H1 (cell line): ENCODE measurements around the gene MTPN. TPM values are rescaled to one million over a fixed set of nuclear protein-coding genes. Genes with fewer than 3 reads are reported as not detected.

Source experiments
- CTCF ChIA-PET: fragments of 300-600 bp; sonication (Branson Sonifier 250); formaldehyde crosslinking; loops from one replicate; lab custom pipeline; 2021; ENCODE audit not compliant: partially characterized antibody; lab: Charles Lee
- POLR2A ChIA-PET: fragments of 300-600 bp; sonication (Branson Sonifier 250); formaldehyde crosslinking; loops from one replicate; lab custom pipeline; 2021; ENCODE audit warnings: inconsistent platforms; ENCODE audit not compliant: partially characterized antibody; lab: Charles Lee
- DNase-seq, 2 experiments: peaks; one replicate each; pipeline versions ENCODE4 v3.0.0 to v3.0.0-alpha.2; 2010 to 2022; ENCODE audit warnings: low spot score in 2 of 2, low read depth in 1 of 2, mixed read lengths in 1 of 2
- FAIRE-seq: peaks from 2 replicates; lab custom pipeline; 2011; peaks lifted over from hg19 to GRCh38; lab: Jason Lieb, UNC
- H2AFZ ChIP-seq: 2 replicates; pipeline ENCODE4 v1.8.1; 2012; ENCODE audit warnings: low read length, inconsistent platforms
- H2AK5ac ChIP-seq: 2 replicates; pipeline ENCODE4 v1.6.1; 2013; ENCODE audit warnings: low read depth, low read length
- H2BK120ac ChIP-seq: replicated peaks from 2 replicates; pipeline ENCODE3; 2013; ENCODE audit warnings: low read depth, low read length, inconsistent platforms
- H2BK12ac ChIP-seq: 2 replicates; pipeline ENCODE4 v1.6.1; 2013; ENCODE audit warnings: low read depth, low read length
- H2BK15ac ChIP-seq: 2 replicates; pipeline ENCODE4 v1.6.1; 2013; ENCODE audit warnings: low read length
- H2BK20ac ChIP-seq: 2 replicates; pipeline ENCODE4 v1.6.1; 2013; ENCODE audit warnings: low read length
- H2BK5ac ChIP-seq: 2 replicates; pipeline ENCODE4 v1.6.1; 2013; ENCODE audit warnings: low read depth, low read length
- H3K14ac ChIP-seq: 2 replicates; pipeline ENCODE4 v1.6.1; 2013; ENCODE audit warnings: inconsistent platforms; ENCODE audit not compliant: insufficient read length
- H3K18ac ChIP-seq: 2 replicates; pipeline ENCODE4 v1.6.1; 2013; ENCODE audit warnings: low read length; ENCODE audit errors: extremely low read depth
- H3K23ac ChIP-seq: 2 replicates; pipeline ENCODE4 v1.6.1; 2013; ENCODE audit warnings: inconsistent platforms; ENCODE audit not compliant: insufficient read length
- H3K23me2 ChIP-seq: 2 replicates; pipeline ENCODE4 v1.6.1; 2013; ENCODE audit warnings: low read depth, low read length
- H3K27ac ChIP-seq: 2 replicates; pipeline ENCODE4 v1.6.1; 2011; ENCODE audit warnings: low read depth, low read length, inconsistent platforms
- H3K27me3 ChIP-seq, 4 experiments: replicated peaks in 1 of 4; 1 replicate in 1 of 4; 2 replicates in 3 of 4; pipeline versions ENCODE4 v1.6.1 to v1.8.1; 2011 to 2013; ENCODE audit warnings: low read length in 3 of 4, mild to moderate bottlenecking in 3 of 4, inconsistent platforms in 2 of 4, mixed read lengths in 2 of 4, moderate library complexity in 1 of 4; ENCODE audit not compliant: control insufficient read depth in 3 of 4, insufficient read depth in 3 of 4; ENCODE audit errors: extremely low read depth in 1 of 4
- H3K36me3 ChIP-seq, 4 experiments: 2 replicates each; pipeline versions ENCODE4 v1.6.1 to v1.8.1; 2011 to 2013; ENCODE audit warnings: mild to moderate bottlenecking in 4 of 4, low read length in 3 of 4, moderate library complexity in 2 of 4, control low read depth in 1 of 4, inconsistent platforms in 1 of 4; ENCODE audit not compliant: insufficient read depth in 4 of 4, control insufficient read depth in 2 of 4
- H3K4ac ChIP-seq: replicated peaks from 2 replicates; pipeline ENCODE3; 2013; ENCODE audit warnings: low read length, low read depth, mixed read lengths, inconsistent platforms; ENCODE audit not compliant: insufficient read length
- H3K4me1 ChIP-seq, 4 experiments: replicated peaks in 1 of 4; 1 replicate in 1 of 4; 2 replicates in 3 of 4; pipeline versions ENCODE4 v1.6.1 to v1.8.1; 2011 to 2013; ENCODE audit warnings: low read length in 3 of 4, inconsistent platforms in 2 of 4, mixed read lengths in 1 of 4; ENCODE audit not compliant: insufficient read depth in 4 of 4, control insufficient read depth in 3 of 4
- H3K4me2 ChIP-seq, 2 experiments: 2 replicates each; pipeline versions ENCODE4 v1.6.1 to v1.8.1; 2011 to 2013; ENCODE audit warnings: low read depth in 2 of 2, low read length in 2 of 2, control low read depth in 1 of 2, inconsistent platforms in 1 of 2, mild to moderate bottlenecking in 1 of 2; ENCODE audit not compliant: insufficient read depth in 1 of 2
- H3K4me3 ChIP-seq, 4 experiments: fragments of 200-600, 300-600 bp in 1 of 4; sonication (generic), shearing (Covaris generic), sonication (Bioruptor Twin) in 1 of 4; 2 replicates each; pipeline versions ENCODE4 v1.5.1 to v1.8.1; 2011 to 2016; ENCODE audit warnings: low read length in 4 of 4, low read depth in 3 of 4, control low read depth in 2 of 4, inconsistent platforms in 2 of 4, mild to moderate bottlenecking in 2 of 4, mixed read lengths in 1 of 4, moderate library complexity in 1 of 4; ENCODE audit not compliant: insufficient read depth in 2 of 4; ENCODE audit errors: extremely low read depth in 1 of 4
- H3K56ac ChIP-seq: replicated peaks from 2 replicates; pipeline ENCODE3; 2013; ENCODE audit warnings: low read depth, mild to moderate bottlenecking, mixed read lengths, low read length, inconsistent platforms; ENCODE audit not compliant: insufficient read length
- H3K79me1 ChIP-seq: 2 replicates; pipeline ENCODE4 v1.6.1; 2013; ENCODE audit warnings: low read depth, low read length, control low read depth
- H3K79me2 ChIP-seq, 2 experiments: 2 replicates each; pipeline versions ENCODE4 v1.6.1 to v1.8.1; 2012 to 2013; ENCODE audit warnings: low read length in 2 of 2, mild to moderate bottlenecking in 2 of 2, inconsistent platforms in 1 of 2; ENCODE audit not compliant: insufficient read depth in 2 of 2, control insufficient read depth in 1 of 2
- H3K9ac ChIP-seq, 4 experiments: replicated peaks in 1 of 4; 1 replicate in 1 of 4; 2 replicates in 3 of 4; pipeline versions ENCODE4 v1.6.1 to v1.8.1; 2011 to 2013; ENCODE audit warnings: low read depth in 3 of 4, low read length in 3 of 4, control low read depth in 2 of 4, mild to moderate bottlenecking in 2 of 4, moderate library complexity in 2 of 4, inconsistent platforms in 1 of 4; ENCODE audit errors: extremely low read depth in 1 of 4
- H3K9me3 ChIP-seq, 2 experiments: 2 replicates each; pipeline versions ENCODE4 v1.6.1 to v1.8.1; 2012 to 2013; ENCODE audit warnings: mild to moderate bottlenecking in 2 of 2, moderate library complexity in 2 of 2, control low read depth in 1 of 2, inconsistent platforms in 1 of 2, low read depth in 1 of 2, low read length in 1 of 2, mixed read lengths in 1 of 2; ENCODE audit not compliant: insufficient read depth in 2 of 2
- H4K20me1 ChIP-seq, 2 experiments: replicated peaks in 1 of 2; 2 replicates each; pipeline versions ENCODE3 to v1.8.1; 2011 to 2013; ENCODE audit warnings: inconsistent platforms in 2 of 2, low read length in 2 of 2, mild to moderate bottlenecking in 1 of 2; ENCODE audit not compliant: insufficient read depth in 2 of 2, control insufficient read depth in 1 of 2
- H4K5ac ChIP-seq: 2 replicates; pipeline ENCODE4 v1.6.1; 2013; ENCODE audit warnings: low read length, low read depth, mixed read lengths, inconsistent platforms; ENCODE audit not compliant: insufficient read length
- H4K8ac ChIP-seq: 2 replicates; pipeline ENCODE4 v1.8.0; 2013; ENCODE audit warnings: mild to moderate bottlenecking, moderate library complexity, low read length, inconsistent platforms; ENCODE audit not compliant: insufficient read depth; ENCODE audit errors: extremely low read depth
- H4K91ac ChIP-seq: replicated peaks from 2 replicates; pipeline ENCODE3; 2013; ENCODE audit warnings: low read length, mixed read lengths, inconsistent platforms; ENCODE audit not compliant: insufficient read length
- BCL11A ChIP-seq, 2 experiments: IDR thresholded peaks; one replicate each; pipeline ENCODE4 v1.6.1; 2011; ENCODE audit warnings: low read depth in 2 of 2, low read length in 2 of 2, mild to moderate bottlenecking in 2 of 2
- FOSL1 ChIP-seq: IDR thresholded peaks from 2 replicates; pipeline ENCODE4 v1.6.1; 2011; ENCODE audit warnings: mild to moderate bottlenecking, low read depth, low read length, moderate library complexity; ENCODE audit not compliant: insufficient read depth
- HDAC6 ChIP-seq: IDR thresholded peaks from one replicate; pipeline ENCODE4 v1.7.1; 2012; ENCODE audit warnings: low read depth, mild to moderate bottlenecking, inconsistent platforms, low read length, moderate library complexity
- JUN ChIP-seq: IDR thresholded peaks from 2 replicates; pipeline ENCODE4 v1.6.1; 2011; ENCODE audit warnings: low read depth, mild to moderate bottlenecking, improper control_type of control experiment, low read length
- KDM1A ChIP-seq: fragments of 200-600, 300-600 bp; sonication (generic); IDR thresholded peaks from 2 replicates; pipeline ENCODE4 v1.7.1; 2016; ENCODE audit warnings: mild to moderate bottlenecking, low read length, borderline replicate concordance
- KDM4A ChIP-seq: IDR thresholded peaks from one replicate; pipeline ENCODE4 v1.7.1; 2012; ENCODE audit warnings: low read depth, mild to moderate bottlenecking, moderate library complexity, low read length, inconsistent platforms; ENCODE audit not compliant: severe bottlenecking
- NRF1 ChIP-seq: IDR thresholded peaks from 2 replicates; pipeline ENCODE4 v1.6.1; 2011; ENCODE audit warnings: mild to moderate bottlenecking, low read depth, low read length, improper control_type of control experiment
- POLR2AphosphoS5 ChIP-seq: IDR thresholded peaks from 2 replicates; pipeline ENCODE4 v1.6.1; 2011; ENCODE audit warnings: low read depth, low read length
- SP4 ChIP-seq: IDR thresholded peaks from 2 replicates; pipeline ENCODE4 v1.6.1; 2012; ENCODE audit warnings: low read length, inconsistent platforms
- TAF1 ChIP-seq: IDR thresholded peaks from 2 replicates; pipeline ENCODE4 v1.6.1; 2011; ENCODE audit warnings: mild to moderate bottlenecking, low read depth, low read length
- TEAD4 ChIP-seq: IDR thresholded peaks from 2 replicates; pipeline ENCODE4 v1.6.1; 2012; ENCODE audit warnings: low read depth, low read length, inconsistent platforms, mixed read lengths
- WGBS, 2 experiments: shearing (Covaris generic) in 1 of 2; methylation state at CpG; one replicate each; pipeline versions ENCODE4 v1.1.6 to v1.1.7; 2013 to 2015; ENCODE audit warnings: low lambda C conversion rate in 2 of 2, mixed read lengths in 2 of 2, inconsistent platforms in 1 of 2, low coverage in 1 of 2, missing lambda C conversion rate in 1 of 2; ENCODE audit not compliant: insufficient replicate concordance in 2 of 2, insufficient coverage in 1 of 2, insufficient read length in 1 of 2; ENCODE audit errors: extremely low coverage in 1 of 2, missing lambda C conversion rate in 1 of 2; 5-methylcytosine and 5-hydroxymethylcytosine counted together
- polyA plus RNA-seq, 7 experiments: library from polyadenylated mRNA; depleted of rRNA in 3 of 7; stranded (reverse) in 5 of 7; unstranded in 2 of 7; fragments of >200 nt in 5 of 7; fragments of 200-250 nt in 2 of 7; gene quantifications; 1 replicate in 5 of 7; 2 replicates in 1 of 7; 4 replicates in 1 of 7; pipeline versions ENCODE4 v1.2.1 to v1.2.3, GENCODE V29; 2011 to 2013; ENCODE audit warnings: missing spikeins in 2 of 7, mixed read lengths in 2 of 7
- total RNA-seq: library from RNA; stranded (reverse); fragmentation: NEBNext Ultra II Directional; extraction: Animal tissue kit (Norgen Biotek cat#: 25700); gene quantifications from 2 replicates; pipeline ENCODE4 v1.2.1, GENCODE V29; 2021

The MTPN gene
- total and polyA plus RNA-seq, 2 of the 8 experiments (the other 6 are each of a cell fraction or from before 2014, with no cell fraction given): 33.0 to 101 TPM

- H4K91ac ChIP-seq: no peak overlapping the region
- H3K79me1 ChIP-seq: no peaks in the 10 kb centered on the region; the same call in 1 of the 2 replicates
- H2BK120ac ChIP-seq: no peak overlapping the region
- H2BK12ac ChIP-seq: no peak overlapping the region
- no peaks in the 10 kb centered on the region for H3K9me3 ChIP-seq
- ChIA-PET POLR2A (interaction anchor here (0.7 kb wide), 1 partner anchor 93 kb away, joined by 4 read pairs; no protein-coding TSS in a partner anchor), CTCF (interaction anchor here (1.3 kb wide), 2 partner anchors 96 to 125 kb away, joined by 3 to 4 read pairs; no protein-coding TSS in a partner anchor)
- no peak overlapping the region for H2BK5ac ChIP-seq
- no peak overlapping the region for H2AK5ac ChIP-seq
- no peaks in the 10 kb centered on the region for H3K23me2 ChIP-seq
- no peak overlapping the region for H2BK20ac ChIP-seq
- H3K4me1 ChIP-seq: no peaks in the 10 kb centered on the region
- 87% methylated on average over 3 of the region's 3 CpGs; no CpG with 5 or more reads in 1 of the 2 experiments for WGBS, 2 experiments
- H4K5ac ChIP-seq: no peak overlapping the region
- H3K14ac ChIP-seq: no peak overlapping the region
- H3K23ac ChIP-seq: no peak overlapping the region
- no peak overlapping the region for H3K4ac ChIP-seq
- H3K79me2 ChIP-seq: no peaks in the 10 kb centered on the region; a peak in 1 of 4 replicates
- H3K27me3 ChIP-seq: no peaks in the 10 kb centered on the region
- H3K18ac ChIP-seq: no peak overlapping the region
- H3K4me2 ChIP-seq: no peak overlapping the region
- DNase-seq (no peak), FAIRE-seq (no peak)
- H3K27ac ChIP-seq: no peak overlapping the region
- peaks cover 0 to 2% of the 10 kb centered on the region in 2 experiments for H4K20me1 ChIP-seq
- no peak overlapping the region for H3K9ac ChIP-seq
- H3K4me3 ChIP-seq: no peak overlapping the region
- no peak overlapping the region for H2BK15ac ChIP-seq
- TF ChIP-seq TAF1 (no peak), POLR2AphosphoS5 (no peak), KDM4A (no peak), BCL11A (IDR thresholded peaks at IDR 0.05; ENCODE audit: low read depth in 2 of 2, low read length in 2 of 2) (no peak), HDAC6 (no peak), KDM1A (no peak), SP4 (no peak), NRF1 (no peak), FOSL1 (no peak), TEAD4 (no peak), JUN (no peak)
- no peak overlapping the region for H4K8ac ChIP-seq
- no peak overlapping the region for H2AFZ ChIP-seq
- peaks cover 0 to 10% (median 5%) of the 10 kb centered on the region in 4 experiments; a peak in 4 of 8 replicates for H3K36me3 ChIP-seq
- H3K56ac ChIP-seq: no peak overlapping the region
Measured at GRCh38 chr7:135925210-135925609, 51.9 kb downstream of the MTPN start.
